ENCODE data around the gene RAP1GAP.
"Not testable (repeated sequence)": the region's sequence is repeated elsewhere in the genome, so short reads cannot be mapped to it uniquely, and the experiment has no call there.

The RAP1GAP gene

DNA sequence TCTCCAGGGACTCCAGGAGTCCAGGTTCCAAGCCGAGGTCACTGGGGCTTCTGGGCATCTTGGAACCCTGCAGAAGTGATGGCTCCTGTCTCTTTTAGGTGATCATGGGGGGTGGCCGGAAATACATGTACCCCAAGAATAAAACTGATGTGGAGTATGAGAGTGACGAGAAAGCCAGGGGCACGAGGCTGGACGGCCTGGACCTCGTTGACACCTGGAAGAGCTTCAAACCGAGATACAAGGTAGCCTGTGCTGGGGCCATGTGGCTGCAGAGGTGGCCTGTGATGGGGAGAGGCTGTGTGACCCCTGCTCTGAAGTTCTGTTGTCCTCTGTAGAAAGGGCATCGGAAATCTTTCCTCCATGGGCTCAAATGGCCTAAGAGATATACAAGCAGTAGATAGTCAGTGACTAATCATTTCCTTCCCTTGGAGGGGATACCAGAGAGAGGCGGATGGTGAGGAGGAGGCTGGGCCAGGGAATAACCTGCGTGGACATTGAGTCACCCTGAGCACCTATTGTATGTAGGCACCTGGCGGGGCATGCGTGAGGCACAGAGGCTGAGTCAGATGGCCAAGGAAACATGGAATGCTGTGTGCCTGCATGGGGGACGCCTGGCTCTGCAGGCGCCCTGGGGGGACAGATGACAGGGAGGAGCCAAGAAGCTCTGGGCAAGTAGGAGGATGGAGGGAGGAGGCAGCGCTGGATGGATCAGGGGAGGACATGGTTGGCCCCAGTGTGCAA lies 101.0 kb downstream of the RAP1GAP start:
- H3K36me3 ChIP-seq = no peaks in the 10 kb centered on the region
- TF ChIP-seq, protein P1, sequence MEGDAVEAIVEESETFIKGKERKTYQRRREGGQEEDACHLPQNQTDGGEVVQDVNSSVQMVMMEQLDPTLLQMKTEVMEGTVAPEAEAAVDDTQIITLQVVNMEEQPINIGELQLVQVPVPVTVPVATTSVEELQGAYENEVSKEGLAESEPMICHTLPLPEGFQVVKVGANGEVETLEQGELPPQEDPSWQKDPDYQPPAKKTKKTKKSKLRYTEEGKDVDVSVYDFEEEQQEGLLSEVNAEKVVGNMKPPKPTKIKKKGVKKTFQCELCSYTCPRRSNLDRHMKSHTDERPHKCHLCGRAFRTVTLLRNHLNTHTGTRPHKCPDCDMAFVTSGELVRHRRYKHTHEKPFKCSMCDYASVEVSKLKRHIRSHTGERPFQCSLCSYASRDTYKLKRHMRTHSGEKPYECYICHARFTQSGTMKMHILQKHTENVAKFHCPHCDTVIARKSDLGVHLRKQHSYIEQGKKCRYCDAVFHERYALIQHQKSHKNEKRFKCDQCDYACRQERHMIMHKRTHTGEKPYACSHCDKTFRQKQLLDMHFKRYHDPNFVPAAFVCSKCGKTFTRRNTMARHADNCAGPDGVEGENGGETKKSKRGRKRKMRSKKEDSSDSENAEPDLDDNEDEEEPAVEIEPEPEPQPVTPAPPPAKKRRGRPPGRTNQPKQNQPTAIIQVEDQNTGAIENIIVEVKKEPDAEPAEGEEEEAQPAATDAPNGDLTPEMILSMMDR (IDR thresholded peaks at IDR 0.05; ENCODE audit: low read depth, low read length) = no peak

DNA sequence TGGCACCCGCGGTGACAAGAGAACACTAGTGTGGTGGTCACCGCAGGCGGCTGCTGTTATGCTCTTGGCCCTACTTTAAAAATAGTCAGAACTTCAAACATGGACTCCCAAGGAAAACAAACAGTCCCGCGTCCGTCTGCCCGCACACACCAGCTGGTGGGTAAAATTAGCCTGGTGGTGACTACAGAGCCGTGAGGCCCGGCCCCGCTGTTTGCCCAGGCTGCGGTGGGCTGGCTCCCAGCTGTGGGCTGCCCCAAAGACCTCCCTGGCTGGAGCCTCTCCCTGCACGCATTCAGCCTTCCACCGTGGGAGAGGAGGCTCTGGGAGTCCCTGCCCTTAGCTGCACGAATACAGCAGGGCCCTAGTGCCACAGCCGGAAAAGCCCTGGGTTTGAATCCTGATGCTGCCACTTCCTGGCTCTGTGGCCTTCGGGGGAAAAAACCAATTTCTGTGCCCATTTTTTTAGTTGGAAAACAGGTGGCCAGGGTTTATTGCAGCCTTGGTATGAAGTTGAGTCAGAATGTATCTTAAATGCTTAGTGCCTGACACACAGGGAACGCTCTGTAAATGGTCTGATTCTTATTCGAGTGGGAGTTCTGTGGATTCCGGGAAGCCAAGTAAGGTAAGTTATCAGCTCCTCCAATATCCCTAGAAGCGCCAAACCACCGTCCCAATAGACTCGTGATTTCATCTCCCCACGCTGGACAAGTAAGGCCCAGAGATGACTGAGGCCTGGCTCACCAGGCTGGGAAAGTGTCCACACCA lies 101.7 kb downstream of the RAP1GAP start:
- TF ChIP-seq, protein P1 (IDR thresholded peaks at IDR 0.05; ENCODE audit: low read depth, low read length) = no peak
- no peaks in the 10 kb centered on the region for H3K36me3 ChIP-seq
- no peaks in the 10 kb centered on the region for H3K9me3 ChIP-seq
- H3K27me3 ChIP-seq = no peaks in the 10 kb centered on the region
- no peaks in the 10 kb centered on the region for H3K4me1 ChIP-seq
- no peak overlapping the region for H3K4me3 ChIP-seq (ENCODE audit: low read depth, low read length)
- DNase-seq = no peak

More for the DNA sequence above, 101.0 kb downstream of the RAP1GAP start:
- DNase-seq = no peak
- Histone ChIP-seq H3K4me1 (no peaks in the 10 kb centered on the region), H3K27me3 (no peaks in the 10 kb centered on the region), H3K4me3 (ENCODE audit: low read depth, low read length) (no peak overlapping the region), H3K9me3 (no peaks in the 10 kb centered on the region)

- not testable (repeated sequence) for H3K4me1 ChIP-seq, H3K27me3 ChIP-seq
Observed at GRCh38 chr1:21566361-21566760, 102.8 kb downstream of the RAP1GAP start.

GRCh38 chr1:21565285-21565684 lies 103.9 kb downstream of the RAP1GAP start:
- H3K36me3 ChIP-seq = no peaks in the 10 kb centered on the region
- TF ChIP-seq, protein P1 (IDR thresholded peaks at IDR 0.05; ENCODE audit: low read depth, low read length) = no peak
- no peaks in the 10 kb centered on the region for H3K27me3 ChIP-seq
- H3K9me3 ChIP-seq = no peaks in the 10 kb centered on the region
- no peak overlapping the region for H3K4me3 ChIP-seq (ENCODE audit: low read depth, low read length)
- no peaks in the 10 kb centered on the region for H3K4me1 ChIP-seq
- no peak for DNase-seq

More at GRCh38 chr1:21566361-21566760, 102.8 kb downstream of the RAP1GAP start:
- H3K4me3 ChIP-seq (ENCODE audit: low read depth, low read length); H3K9me3 ChIP-seq; DNase-seq; H3K36me3 ChIP-seq: not testable (repeated sequence)

- Histone ChIP-seq H3K27me3 (no peaks in the 10 kb centered on the region), H3K4me1 (no peaks in the 10 kb centered on the region), H3K9me3 (no peaks in the 10 kb centered on the region), H3K4me3 (ENCODE audit: low read depth, low read length) (no peak overlapping the region), H3K36me3 (no peaks in the 10 kb centered on the region)
- DNase-seq = no peak
- TF ChIP-seq, protein P1 (IDR thresholded peaks at IDR 0.05; ENCODE audit: low read depth, low read length) = no peak
Observed at GRCh38 chr1:21564521-21565095, 104.5 kb downstream of the RAP1GAP start.

GRCh38 chr1:21563971-21564370 lies 105.2 kb downstream of the RAP1GAP start:
- Histone ChIP-seq H3K4me1 (no peaks in the 10 kb centered on the region), H3K36me3 (no peaks in the 10 kb centered on the region)
- TF ChIP-seq, protein P1 (IDR thresholded peaks at IDR 0.05; ENCODE audit: low read depth, low read length) = no peak

More at GRCh38 chr1:21563971-21564370, 105.2 kb downstream of the RAP1GAP start:
- no peak for DNase-seq
- Histone ChIP-seq H3K4me3 (ENCODE audit: low read depth, low read length) (no peak overlapping the region), H3K9me3 (no peaks in the 10 kb centered on the region), H3K27me3 (no peaks in the 10 kb centered on the region)
